Panc1 (cell line): Measurements from ENCODE around the gene OPN1MW3. TPM values are rescaled to one million over a fixed set of nuclear protein-coding genes. Genes with fewer than 3 reads are reported as not detected.

Source experiments
- ATAC-seq: fragments of 200-7000 bp; cut with Tn5 transposase; 2 replicates; pipeline ENCODE4 v1.9.1; 2020; ENCODE audit warnings: mild to moderate bottlenecking, moderate library complexity
- BruUV-seq: library from RNA; stranded (reverse); fragments of 400-500 nt; replicated peaks from 2 replicates; lab custom pipeline; 2021; lab: Mats Ljungman, UMichigan
- CTCF ChIA-PET: fragments of 300-600 bp; sonication (Branson Sonifier 250); formaldehyde crosslinking; loops from one replicate; lab custom pipeline; 2022; ENCODE audit warnings: antibody characterized with exemption; lab: Charles Lee
- POLR2A ChIA-PET: fragments of 300-600 bp; sonication (Branson Sonifier 250); formaldehyde crosslinking; loops from one replicate; lab custom pipeline; 2022; ENCODE audit warnings: antibody characterized with exemption; lab: Charles Lee
- DNase-seq: peaks from one replicate; pipeline ENCODE4 v3.0.0-alpha.2; 2010; ENCODE audit warnings: low read depth, low spot score
- H3K27ac ChIP-seq: 2 replicates; pipeline ENCODE4 v1.5.1; 2011; ENCODE audit warnings: mild to moderate bottlenecking, low read length, inconsistent platforms
- H3K27me3 ChIP-seq: fragments of 200-500 bp; sonication (Bioruptor generic); 2 replicates; pipeline ENCODE4 v1.6.0; 2014; ENCODE audit warnings: low read length, inconsistent platforms; ENCODE audit not compliant: control insufficient read depth, insufficient read depth
- H3K36me3 ChIP-seq: fragments of 200-500 bp; sonication (Bioruptor generic); 2 replicates; pipeline ENCODE4 v1.5.1; 2014; ENCODE audit warnings: inconsistent platforms, mild to moderate bottlenecking, low read length, moderate library complexity; ENCODE audit not compliant: control insufficient read depth, insufficient read depth
- H3K4me1 ChIP-seq: 2 replicates; pipeline ENCODE4 v1.5.1; 2011; ENCODE audit warnings: inconsistent platforms, mild to moderate bottlenecking, low read length, moderate library complexity; ENCODE audit not compliant: control insufficient read depth, insufficient read depth
- H3K4me3 ChIP-seq, 2 experiments: 2 replicates each; pipeline ENCODE4 v1.5.1; 2011 to 2012; ENCODE audit warnings: low read depth in 2 of 2, low read length in 2 of 2, mild to moderate bottlenecking in 2 of 2, inconsistent platforms in 1 of 2, moderate library complexity in 1 of 2
- H3K9me3 ChIP-seq: fragments of 200-500 bp; sonication (Bioruptor generic); 2 replicates; pipeline ENCODE4 v1.5.1; 2014; ENCODE audit warnings: low read depth, mild to moderate bottlenecking, inconsistent platforms, low read length, moderate library complexity; ENCODE audit not compliant: control insufficient read depth, insufficient read depth
- POLR2AphosphoS5 ChIP-seq: IDR thresholded peaks from 2 replicates; pipeline ENCODE4 v1.6.1; 2012; ENCODE audit warnings: mild to moderate bottlenecking, low read depth, low read length, moderate library complexity
- SIN3A ChIP-seq: IDR thresholded peaks from 2 replicates; pipeline ENCODE4 v1.6.1; 2012; ENCODE audit warnings: low read depth, mild to moderate bottlenecking, low read length, moderate library complexity, borderline replicate concordance; ENCODE audit not compliant: insufficient read depth
- TCF7L2 ChIP-seq: IDR thresholded peaks from 2 replicates; pipeline ENCODE4 v1.6.1; 2011; ENCODE audit warnings: mild to moderate bottlenecking, low read depth, low read length, inconsistent platforms
- in situ Hi-C: cut with HindIII; loops from 2 replicates; pipeline ENCODE4 v1.10.0; 2016; ENCODE audit warnings: low sequenced_read_pairs, low pct_unique_long_range_greater_than_20kb
- intact Hi-C: fragments of 100-400 bp; cut with micrococcal nuclease; formaldehyde crosslinking; loops from one replicate; pipeline ENCODE4 v1.10.0; 2022; ENCODE audit not compliant: unreplicated experiment
- total RNA-seq: library from RNA; stranded (reverse); gene quantifications from one replicate; pipeline ENCODE4 v1.2.1, GENCODE V29; 2021; ENCODE audit not compliant: unreplicated experiment
- TF ChIP-seq, protein P1 (sequence below): fragments of 450-650 bp; IDR thresholded peaks from 2 replicates; pipeline ENCODE4 v1.5.1; 2017; ENCODE audit warnings: mild to moderate bottlenecking
- TF ChIP-seq, protein P2 (sequence below), 2 experiments: IDR thresholded peaks; 2 replicates each; pipeline ENCODE4 v1.6.1; 2011 to 2012; ENCODE audit warnings: low read depth in 2 of 2, control low read depth in 1 of 2, low read length in 1 of 2, mild to moderate bottlenecking in 1 of 2, moderate library complexity in 1 of 2; ENCODE audit not compliant: insufficient read depth in 1 of 2

The OPN1MW3 gene
- total RNA-seq, 1 experiment from 2014 or later, result not detected

DNA sequence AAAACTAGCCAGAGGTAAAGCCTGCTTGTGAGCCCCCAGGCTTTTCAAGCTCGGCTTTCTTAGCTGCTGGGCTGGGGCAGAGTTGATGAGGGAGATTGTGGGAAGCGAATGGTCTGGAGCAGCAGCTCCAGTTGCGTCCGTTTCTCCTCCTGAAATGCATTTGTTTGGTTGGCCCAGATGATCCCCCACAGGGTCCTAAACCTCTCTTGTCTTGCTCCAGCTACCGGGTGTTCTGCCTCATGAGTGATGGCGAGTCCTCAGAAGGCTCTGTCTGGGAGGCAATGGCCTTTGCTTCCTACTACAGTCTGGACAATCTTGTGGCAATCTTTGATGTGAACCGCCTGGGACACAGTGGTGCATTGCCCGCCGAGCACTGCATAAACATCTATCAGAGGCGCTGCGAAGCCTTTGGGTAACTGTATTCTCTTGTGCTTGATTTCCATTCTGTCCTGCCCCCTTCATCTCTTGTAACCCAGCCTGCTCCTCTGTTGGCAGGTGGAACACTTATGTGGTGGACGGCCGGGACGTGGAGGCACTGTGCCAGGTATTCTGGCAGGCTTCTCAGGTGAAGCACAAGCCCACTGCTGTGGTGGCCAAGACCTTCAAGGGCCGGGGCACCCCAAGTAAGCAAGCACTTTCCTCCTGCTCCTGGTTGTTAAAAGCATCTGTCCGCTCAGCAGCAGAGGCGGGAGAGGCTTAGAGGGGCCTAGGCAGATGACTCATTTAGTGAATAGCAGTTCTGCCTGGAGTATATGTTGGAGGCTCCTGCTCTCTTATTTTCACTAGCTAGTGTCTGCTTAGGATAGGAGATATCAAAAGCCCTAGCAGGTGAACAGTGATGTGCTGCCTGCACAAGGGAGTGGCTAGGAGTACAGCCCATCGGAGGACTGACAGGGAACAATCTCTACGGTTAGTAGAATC lies 53.5 kb downstream of the OPN1MW3 start:
- no peaks in the 10 kb centered on the region for H3K36me3 ChIP-seq
- in situ Hi-C loops (no loop called here), intact Hi-C loops (no loop called here)
- no peak for DNase-seq
- H3K4me3 ChIP-seq, result no peak overlapping the region
- CTCF ChIA-PET, result no interaction called here
- BruUV-seq, result no TSS peak
- TF ChIP-seq, protein P1, sequence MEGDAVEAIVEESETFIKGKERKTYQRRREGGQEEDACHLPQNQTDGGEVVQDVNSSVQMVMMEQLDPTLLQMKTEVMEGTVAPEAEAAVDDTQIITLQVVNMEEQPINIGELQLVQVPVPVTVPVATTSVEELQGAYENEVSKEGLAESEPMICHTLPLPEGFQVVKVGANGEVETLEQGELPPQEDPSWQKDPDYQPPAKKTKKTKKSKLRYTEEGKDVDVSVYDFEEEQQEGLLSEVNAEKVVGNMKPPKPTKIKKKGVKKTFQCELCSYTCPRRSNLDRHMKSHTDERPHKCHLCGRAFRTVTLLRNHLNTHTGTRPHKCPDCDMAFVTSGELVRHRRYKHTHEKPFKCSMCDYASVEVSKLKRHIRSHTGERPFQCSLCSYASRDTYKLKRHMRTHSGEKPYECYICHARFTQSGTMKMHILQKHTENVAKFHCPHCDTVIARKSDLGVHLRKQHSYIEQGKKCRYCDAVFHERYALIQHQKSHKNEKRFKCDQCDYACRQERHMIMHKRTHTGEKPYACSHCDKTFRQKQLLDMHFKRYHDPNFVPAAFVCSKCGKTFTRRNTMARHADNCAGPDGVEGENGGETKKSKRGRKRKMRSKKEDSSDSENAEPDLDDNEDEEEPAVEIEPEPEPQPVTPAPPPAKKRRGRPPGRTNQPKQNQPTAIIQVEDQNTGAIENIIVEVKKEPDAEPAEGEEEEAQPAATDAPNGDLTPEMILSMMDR, result no peak
- TF ChIP-seq POLR2AphosphoS5 (no peak), TCF7L2 (no peak), SIN3A (no peak)
- TF ChIP-seq, protein P2, sequence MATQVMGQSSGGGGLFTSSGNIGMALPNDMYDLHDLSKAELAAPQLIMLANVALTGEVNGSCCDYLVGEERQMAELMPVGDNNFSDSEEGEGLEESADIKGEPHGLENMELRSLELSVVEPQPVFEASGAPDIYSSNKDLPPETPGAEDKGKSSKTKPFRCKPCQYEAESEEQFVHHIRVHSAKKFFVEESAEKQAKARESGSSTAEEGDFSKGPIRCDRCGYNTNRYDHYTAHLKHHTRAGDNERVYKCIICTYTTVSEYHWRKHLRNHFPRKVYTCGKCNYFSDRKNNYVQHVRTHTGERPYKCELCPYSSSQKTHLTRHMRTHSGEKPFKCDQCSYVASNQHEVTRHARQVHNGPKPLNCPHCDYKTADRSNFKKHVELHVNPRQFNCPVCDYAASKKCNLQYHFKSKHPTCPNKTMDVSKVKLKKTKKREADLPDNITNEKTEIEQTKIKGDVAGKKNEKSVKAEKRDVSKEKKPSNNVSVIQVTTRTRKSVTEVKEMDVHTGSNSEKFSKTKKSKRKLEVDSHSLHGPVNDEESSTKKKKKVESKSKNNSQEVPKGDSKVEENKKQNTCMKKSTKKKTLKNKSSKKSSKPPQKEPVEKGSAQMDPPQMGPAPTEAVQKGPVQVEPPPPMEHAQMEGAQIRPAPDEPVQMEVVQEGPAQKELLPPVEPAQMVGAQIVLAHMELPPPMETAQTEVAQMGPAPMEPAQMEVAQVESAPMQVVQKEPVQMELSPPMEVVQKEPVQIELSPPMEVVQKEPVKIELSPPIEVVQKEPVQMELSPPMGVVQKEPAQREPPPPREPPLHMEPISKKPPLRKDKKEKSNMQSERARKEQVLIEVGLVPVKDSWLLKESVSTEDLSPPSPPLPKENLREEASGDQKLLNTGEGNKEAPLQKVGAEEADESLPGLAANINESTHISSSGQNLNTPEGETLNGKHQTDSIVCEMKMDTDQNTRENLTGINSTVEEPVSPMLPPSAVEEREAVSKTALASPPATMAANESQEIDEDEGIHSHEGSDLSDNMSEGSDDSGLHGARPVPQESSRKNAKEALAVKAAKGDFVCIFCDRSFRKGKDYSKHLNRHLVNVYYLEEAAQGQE (IDR thresholded peaks at IDR 0.05; ENCODE audit: insufficient read depth in 1 of 2, low read depth in 2 of 2, low read length in 1 of 2), result no peak
- ATAC-seq, result no peak
- no peaks in the 10 kb centered on the region for H3K9me3 ChIP-seq
- POLR2A ChIA-PET, result interaction anchor here (0.5 to 0.6 kb wide), 2 partner anchors 8 to 425 kb away, joined by 6 to 7 read pairs; partner anchors contain the start of gene L1CAM
- no peaks in the 10 kb centered on the region for H3K27me3 ChIP-seq
- H3K4me1 ChIP-seq, result no peaks in the 10 kb centered on the region
- no peak overlapping the region for H3K27ac ChIP-seq

DNA sequence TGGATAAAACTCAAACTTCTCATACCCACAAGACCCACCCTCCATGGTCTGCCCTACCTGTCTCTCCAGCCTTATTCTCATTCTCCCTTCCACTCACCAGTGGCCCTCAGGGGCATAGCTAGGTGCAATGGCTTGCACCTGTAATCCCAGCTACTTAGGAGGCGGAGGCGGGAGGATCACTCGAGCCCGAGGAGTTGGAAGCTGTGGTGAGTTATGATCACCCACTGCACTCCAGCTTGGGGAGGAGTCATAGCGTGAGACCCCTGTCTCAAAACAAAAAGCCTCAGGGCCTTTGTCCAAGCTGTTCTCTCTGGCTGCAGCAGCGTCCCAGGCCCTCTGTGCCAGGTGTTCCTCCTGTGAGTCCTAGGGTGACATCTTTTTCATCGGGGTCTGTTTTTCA lies 54.7 kb downstream of the OPN1MW3 start:
- Histone ChIP-seq H3K27ac (no peak overlapping the region), H3K27me3 (no peaks in the 10 kb centered on the region), H3K4me1 (no peaks in the 10 kb centered on the region), H3K4me3 (no peak overlapping the region), H3K9me3 (no peaks in the 10 kb centered on the region), H3K36me3 (no peaks in the 10 kb centered on the region)
- POLR2A ChIA-PET, result interaction anchor here (0.6 kb wide), 2 partner anchors 18 to 408 kb away, joined by 3 read pairs; no protein-coding TSS in a partner anchor
- no TSS peak for BruUV-seq
- in situ Hi-C loops (no loop called here), intact Hi-C loops (no loop called here)
- DNase-seq (no peak), ATAC-seq (no peak)
- TF ChIP-seq SIN3A, result no peak
- TF ChIP-seq, protein P2 (IDR thresholded peaks at IDR 0.05; ENCODE audit: insufficient read depth in 1 of 2, low read depth in 2 of 2, low read length in 1 of 2), result no peak
- TF ChIP-seq TCF7L2, result no peak
- TF ChIP-seq POLR2AphosphoS5, result no peak
- TF ChIP-seq, protein P1, result no peak
- CTCF ChIA-PET, result no interaction called here
